GM13976 (cell line): ENCODE results near the gene OAT.

Source experiments
- DNase-seq: peaks from one replicate; pipeline ENCODE4 v3.0.0; 2012; ENCODE audit warnings: low spot score
- in situ Hi-C: fragments of 300-500 bp; cut with MboI; formaldehyde crosslinking; loops from one replicate; pipeline ENCODE4 v1.12.0; 2022; ENCODE audit warnings: low sequenced_read_pairs, mixed read lengths, inconsistent platforms; ENCODE audit not compliant: unreplicated experiment
- TF ChIP-seq, protein P1 (sequence below): IDR thresholded peaks from 2 replicates; pipeline ENCODE4 v1.5.1; 2012; ENCODE audit warnings: borderline replicate concordance, mild to moderate bottlenecking; ENCODE audit not compliant: insufficient read depth; ENCODE audit errors: extremely low read depth, missing control alignments, control extremely low read depth

OAT gene

GRCh38 chr10:124387078-124387874, 31.4 kb downstream of the OAT start:
- in situ Hi-C loops: loop anchor here (5.0 to 25.0 kb wide), 2 partner anchors 390 to 800 kb away; no protein-coding TSS in a partner anchor
- peak; percentile 15 for DNase-seq
- TF ChIP-seq, protein P1, sequence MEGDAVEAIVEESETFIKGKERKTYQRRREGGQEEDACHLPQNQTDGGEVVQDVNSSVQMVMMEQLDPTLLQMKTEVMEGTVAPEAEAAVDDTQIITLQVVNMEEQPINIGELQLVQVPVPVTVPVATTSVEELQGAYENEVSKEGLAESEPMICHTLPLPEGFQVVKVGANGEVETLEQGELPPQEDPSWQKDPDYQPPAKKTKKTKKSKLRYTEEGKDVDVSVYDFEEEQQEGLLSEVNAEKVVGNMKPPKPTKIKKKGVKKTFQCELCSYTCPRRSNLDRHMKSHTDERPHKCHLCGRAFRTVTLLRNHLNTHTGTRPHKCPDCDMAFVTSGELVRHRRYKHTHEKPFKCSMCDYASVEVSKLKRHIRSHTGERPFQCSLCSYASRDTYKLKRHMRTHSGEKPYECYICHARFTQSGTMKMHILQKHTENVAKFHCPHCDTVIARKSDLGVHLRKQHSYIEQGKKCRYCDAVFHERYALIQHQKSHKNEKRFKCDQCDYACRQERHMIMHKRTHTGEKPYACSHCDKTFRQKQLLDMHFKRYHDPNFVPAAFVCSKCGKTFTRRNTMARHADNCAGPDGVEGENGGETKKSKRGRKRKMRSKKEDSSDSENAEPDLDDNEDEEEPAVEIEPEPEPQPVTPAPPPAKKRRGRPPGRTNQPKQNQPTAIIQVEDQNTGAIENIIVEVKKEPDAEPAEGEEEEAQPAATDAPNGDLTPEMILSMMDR: no peak

DNA sequence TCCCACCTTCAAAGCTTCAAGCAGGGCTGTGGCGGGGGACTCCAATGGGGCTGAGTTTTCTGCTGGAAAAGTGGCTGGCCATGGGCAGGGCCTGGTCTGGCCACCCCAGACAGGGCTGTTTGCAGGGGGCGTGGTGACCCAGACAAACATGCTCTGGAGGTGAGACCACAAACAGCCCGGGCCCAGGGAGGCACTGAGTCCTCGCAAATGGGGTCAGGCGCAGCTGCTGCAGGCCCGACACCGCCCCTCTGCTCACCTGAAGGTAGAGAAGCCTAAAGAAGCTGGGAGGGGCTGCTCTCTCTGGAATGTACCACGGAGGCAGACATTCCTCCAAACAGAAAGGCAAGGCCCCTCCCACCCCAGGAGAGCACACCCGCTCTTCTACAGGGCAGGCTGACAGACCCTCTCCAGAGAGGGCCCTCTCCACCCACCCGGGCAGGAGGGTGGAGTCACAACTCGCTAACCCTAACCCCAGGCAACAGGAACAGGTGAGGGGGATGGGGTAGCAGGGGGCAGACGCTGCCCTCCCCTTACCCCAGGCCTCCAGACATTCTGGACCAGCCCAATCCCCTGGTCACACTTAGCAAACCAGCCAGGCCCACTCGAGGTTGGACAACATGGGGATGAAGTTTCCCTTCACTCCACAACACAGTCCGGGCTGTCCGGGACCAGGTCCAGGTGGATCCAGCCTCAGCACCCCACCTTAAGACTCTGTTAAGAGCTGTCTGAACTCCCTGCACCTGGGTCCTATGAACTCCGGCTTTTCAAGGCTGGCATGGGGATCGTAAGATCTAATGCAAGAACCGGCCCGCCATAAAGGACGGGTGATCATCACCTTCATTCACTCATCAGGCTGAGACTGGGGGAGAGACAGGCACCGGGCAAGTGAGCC, 32.3 kb downstream of the OAT start:
- in situ Hi-C loops: loop anchor here (5.0 to 25.0 kb wide), 2 partner anchors 389 to 799 kb away; no protein-coding TSS in a partner anchor
- no peak for DNase-seq
- TF ChIP-seq, protein P1: no peak

- TF ChIP-seq, protein P1: no peak
- in situ Hi-C loops: loop anchor here (5.0 to 25.0 kb wide), 2 partner anchors 388 to 798 kb away; no protein-coding TSS in a partner anchor
- no peak for DNase-seq
Observed at GRCh38 chr10:124385627-124386185, 33.0 kb downstream of the OAT start.

- TF ChIP-seq, protein P1: no peak
- no peak for DNase-seq
- in situ Hi-C loops: loop anchor here (5.0 to 25.0 kb wide), 2 partner anchors 387 to 797 kb away; no protein-coding TSS in a partner anchor
Observed at GRCh38 chr10:124384591-124385190, 34.0 kb downstream of the OAT start.

DNA sequence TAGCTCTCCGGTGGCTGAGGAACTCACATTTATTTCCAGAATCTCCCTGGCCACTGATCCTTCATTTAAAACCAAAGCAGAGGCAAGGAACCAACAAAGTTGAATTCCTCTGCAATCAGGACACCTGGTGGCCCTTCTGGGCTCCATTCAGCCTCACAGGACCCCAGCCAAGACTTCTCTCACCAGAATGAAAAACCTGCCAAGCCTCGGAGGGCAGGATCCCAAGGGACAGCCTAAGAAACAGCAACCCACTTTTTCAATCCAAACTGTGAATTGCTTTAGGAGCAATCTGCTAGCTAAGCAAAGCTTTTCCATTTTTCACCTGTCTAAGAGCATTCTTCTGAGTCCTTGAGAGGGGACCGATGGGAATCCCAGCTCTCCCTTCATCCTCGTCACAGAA, 34.6 kb downstream of the OAT start:
- in situ Hi-C loops: loop anchor here (25.0 kb wide), 1 partner anchor 797 kb away; no protein-coding TSS in a partner anchor
- TF ChIP-seq, protein P1: no peak
- no peak for DNase-seq

GRCh38 chr10:124383496-124383895, 35.2 kb downstream of the OAT start:
- in situ Hi-C loops: loop anchor here (25.0 kb wide), 1 partner anchor 796 kb away; no protein-coding TSS in a partner anchor
- no peak for DNase-seq
- TF ChIP-seq, protein P1: no peak
